Spinal cord (tissue), 10 donors: ENCODE measurements around the gene SKOR1. TPM values are rescaled to one million over a fixed set of nuclear protein-coding genes. Genes with fewer than 3 reads are reported as not detected.

ENCODE experiments used
- DNase-seq, 6 donors: peaks; one replicate each; pipeline versions ENCODE4 v3.0.0 to v3.0.0-alpha.2; 2013 to 2015; ENCODE audit warnings: low spot score in 6 of 6, low read depth in 4 of 6
- H3K27ac ChIP-seq: one replicate; pipeline ENCODE4 v1.5.1; 2013; ENCODE audit warnings: low read depth, low read length, control low read depth
- H3K27me3 ChIP-seq: one replicate; pipeline ENCODE4 v1.6.1; 2013; ENCODE audit warnings: low read length; ENCODE audit not compliant: control insufficient read depth, insufficient read depth
- H3K36me3 ChIP-seq: one replicate; pipeline ENCODE4 v1.6.1; 2013; ENCODE audit warnings: low read length; ENCODE audit not compliant: control insufficient read depth, insufficient read depth
- H3K4me1 ChIP-seq: one replicate; pipeline ENCODE4 v1.6.1; 2013; ENCODE audit warnings: low read length; ENCODE audit not compliant: control insufficient read depth, insufficient read depth
- H3K4me3 ChIP-seq: one replicate; pipeline ENCODE4 v1.5.1; 2013; ENCODE audit warnings: low read depth, low read length, control low read depth
- H3K9me3 ChIP-seq: one replicate; pipeline ENCODE4 v1.6.1; 2013; ENCODE audit warnings: low read length; ENCODE audit not compliant: control insufficient read depth, insufficient read depth
- WGBS: methylation state at CpG from one replicate; pipeline ENCODE4 v1.1.5; 2013; ENCODE audit warnings: missing lambda C conversion rate; ENCODE audit not compliant: insufficient coverage; 5-methylcytosine and 5-hydroxymethylcytosine counted together
- polyA plus RNA-seq, 2 donors: library from polyadenylated mRNA; unstranded; fragments of 120-200 nt; gene quantifications; one replicate each; pipeline ENCODE4 v1.2.1, GENCODE V29; 2013; ENCODE audit not compliant: insufficient read length in 2 of 2
- total RNA-seq, 2 donors: library from RNA; depleted of rRNA in 1 of 2; stranded (reverse); fragments of 120-200 nt in 1 of 2; fragments of >200 nt in 1 of 2; gene quantifications; one replicate each; pipeline versions ENCODE4 v1.2.3 to v1.2.4, GENCODE V29; 2013 to 2014
- donor health status: healthy.

Gene SKOR1
- total and polyA plus RNA-seq, 4 donors = 1.6 to 20.1 (median 10.0) TPM

DNA sequence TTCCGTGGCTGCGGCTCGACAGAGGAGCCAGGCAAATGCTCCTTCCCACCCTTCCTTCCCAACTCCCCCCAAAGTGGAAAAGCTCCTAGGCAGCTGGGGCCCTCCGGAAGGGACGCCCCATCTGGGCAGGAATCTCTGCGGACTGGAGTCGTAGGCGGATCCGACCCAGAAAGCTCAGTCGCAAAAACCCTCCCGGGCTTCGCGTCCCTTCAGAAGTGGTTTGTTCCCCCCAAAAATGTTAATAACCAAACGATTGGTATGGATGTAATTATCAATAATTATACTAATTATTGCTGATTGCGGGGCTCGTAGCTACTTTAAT lies 10.8 kb downstream of the SKOR1 start:
- H3K4me1 ChIP-seq = peaks cover 63% of the 10 kb centered on the region
- 6% methylated on average over 8 of the region's 16 CpGs for WGBS
- H3K36me3 ChIP-seq = peaks cover 11% of the 10 kb centered on the region
- H3K4me3 ChIP-seq = peak overlapping the region; percentile 41
- no peak for DNase-seq
- no peaks in the 10 kb centered on the region for H3K9me3 ChIP-seq
- H3K27ac ChIP-seq = no peak overlapping the region
- peaks cover 56% of the 10 kb centered on the region for H3K27me3 ChIP-seq

DNA sequence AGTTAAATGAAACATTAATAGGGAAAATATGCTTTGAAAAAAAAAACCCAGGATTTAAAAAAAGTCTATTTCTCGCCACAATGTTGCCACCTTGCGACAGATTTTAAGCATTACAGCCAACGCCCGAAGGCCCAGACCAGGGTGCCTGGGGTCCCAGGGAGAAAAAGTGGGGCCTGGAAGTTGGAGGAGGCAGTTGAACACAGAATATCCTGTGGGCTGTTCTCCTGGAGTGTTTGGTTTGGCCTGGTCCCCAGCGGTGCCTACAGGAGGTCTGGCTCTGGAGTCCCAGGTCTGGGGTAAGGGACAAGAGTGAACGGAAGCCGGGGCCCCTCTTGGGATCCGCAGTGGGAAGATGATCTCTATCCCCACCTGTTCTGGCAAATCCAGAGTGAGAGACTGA lies 11.2 kb downstream of the SKOR1 start:
- WGBS = 35% methylated on average over 8 of the region's 8 CpGs
- Histone ChIP-seq H3K9me3 (no peaks in the 10 kb centered on the region), H3K27me3 (peaks cover 52% of the 10 kb centered on the region), H3K27ac (no peak overlapping the region), H3K4me3 (peak overlapping the region; percentile 41), H3K36me3 (peaks cover 11% of the 10 kb centered on the region), H3K4me1 (peaks cover 67% of the 10 kb centered on the region)
- peak in 2 of 6 donors; percentile 78 to 89 for DNase-seq

DNA sequence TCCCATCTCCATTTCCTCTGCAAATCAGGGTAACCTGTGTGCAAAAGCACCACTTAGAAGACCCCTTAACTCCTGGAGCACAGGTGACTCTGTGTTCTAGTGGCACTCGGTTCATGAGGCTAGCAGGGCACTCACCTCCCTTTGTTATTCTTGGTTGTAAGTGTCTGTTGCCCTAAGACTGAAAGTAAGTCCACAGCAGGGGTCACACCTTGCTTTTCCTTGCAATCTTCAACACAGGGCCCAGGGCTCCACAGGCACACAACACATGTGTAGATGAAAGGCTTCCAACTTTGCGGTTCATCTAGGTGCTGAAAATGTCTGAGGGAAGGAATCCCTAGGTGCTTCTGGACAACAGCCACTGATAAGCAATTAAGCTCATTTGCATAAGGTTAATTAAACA lies 11.6 kb downstream of the SKOR1 start:
- H3K36me3 ChIP-seq = peaks cover 11% of the 10 kb centered on the region

DNA sequence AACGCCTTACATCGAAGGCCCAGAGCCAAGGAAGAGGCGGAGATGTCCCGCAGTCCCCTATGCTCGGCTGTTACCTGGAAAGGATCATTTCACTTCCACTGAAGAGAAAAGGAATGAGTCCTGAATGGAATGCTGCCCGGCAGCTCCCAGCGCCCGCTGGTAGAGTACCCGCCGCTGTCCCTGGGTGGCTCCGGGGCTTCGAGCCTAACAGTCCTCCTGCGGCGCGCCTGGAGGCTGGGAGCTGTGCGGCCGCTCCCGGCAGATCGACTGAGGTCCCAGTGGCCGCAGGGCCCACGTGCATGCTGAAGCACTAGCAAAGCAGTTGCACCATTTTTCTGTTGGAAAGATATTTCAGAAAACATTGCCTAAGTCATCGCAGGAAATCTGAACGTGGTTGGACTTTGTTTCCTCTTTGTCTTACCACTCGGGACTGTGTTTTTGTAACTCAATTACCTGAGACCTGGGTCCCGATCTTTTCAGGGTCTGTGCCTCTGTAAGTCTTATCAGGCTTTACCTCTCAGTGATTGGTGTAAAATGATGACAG lies 13.6 kb downstream of the SKOR1 start:
- peaks cover 29% of the 10 kb centered on the region for H3K27me3 ChIP-seq
- no peaks in the 10 kb centered on the region for H3K9me3 ChIP-seq
- peaks cover 7% of the 10 kb centered on the region for H3K36me3 ChIP-seq
- H3K4me1 ChIP-seq = peaks cover 53% of the 10 kb centered on the region
- peak in 2 of 6 donors; percentile 70 for DNase-seq
- peak overlapping the region; percentile 99 for H3K4me3 ChIP-seq
- WGBS = 3% methylated on average over 23 of the region's 25 CpGs
- peak overlapping the region; percentile 53 for H3K27ac ChIP-seq

More for the DNA sequence above, 11.6 kb downstream of the SKOR1 start:
- H3K27ac ChIP-seq = no peak overlapping the region
- H3K9me3 ChIP-seq = no peaks in the 10 kb centered on the region
- peaks cover 48% of the 10 kb centered on the region for H3K27me3 ChIP-seq
- WGBS = 29% methylated on average over 1 of the region's 2 CpGs
- H3K4me1 ChIP-seq = peaks cover 67% of the 10 kb centered on the region
- DNase-seq = no peak
- no peak overlapping the region for H3K4me3 ChIP-seq

DNA sequence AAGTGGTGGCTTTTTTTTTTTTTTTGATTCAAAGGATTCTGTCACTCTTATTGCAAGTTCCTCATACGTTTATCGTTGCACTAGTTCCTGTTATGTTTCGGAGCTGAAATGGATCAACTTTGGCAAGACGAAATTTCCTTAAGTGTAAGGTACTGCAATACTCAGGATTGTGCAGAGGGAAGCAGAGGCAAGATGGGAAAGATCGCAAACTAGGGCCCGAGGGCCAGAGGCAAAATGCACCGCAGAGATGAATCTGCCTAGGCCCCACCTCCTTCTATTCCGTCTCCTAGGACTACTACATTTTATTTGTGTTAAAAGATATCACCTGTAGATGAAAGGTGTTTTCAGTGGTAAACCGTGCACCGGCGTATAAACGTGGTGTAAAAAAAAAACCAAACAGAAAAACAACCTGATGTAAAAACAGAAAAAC lies 14.2 kb downstream of the SKOR1 start:
- DNase-seq = peak in 2 of 6 donors; percentile 81 to 90
- H3K27me3 ChIP-seq = peaks cover 22% of the 10 kb centered on the region
- H3K9me3 ChIP-seq = no peaks in the 10 kb centered on the region
- H3K36me3 ChIP-seq = peaks cover 6% of the 10 kb centered on the region
- 7% methylated on average over 3 of the region's 12 CpGs for WGBS
- H3K27ac ChIP-seq = peak overlapping the region; percentile 67
- H3K4me3 ChIP-seq = peak overlapping the region; percentile 99
- H3K4me1 ChIP-seq = peaks cover 50% of the 10 kb centered on the region

DNA sequence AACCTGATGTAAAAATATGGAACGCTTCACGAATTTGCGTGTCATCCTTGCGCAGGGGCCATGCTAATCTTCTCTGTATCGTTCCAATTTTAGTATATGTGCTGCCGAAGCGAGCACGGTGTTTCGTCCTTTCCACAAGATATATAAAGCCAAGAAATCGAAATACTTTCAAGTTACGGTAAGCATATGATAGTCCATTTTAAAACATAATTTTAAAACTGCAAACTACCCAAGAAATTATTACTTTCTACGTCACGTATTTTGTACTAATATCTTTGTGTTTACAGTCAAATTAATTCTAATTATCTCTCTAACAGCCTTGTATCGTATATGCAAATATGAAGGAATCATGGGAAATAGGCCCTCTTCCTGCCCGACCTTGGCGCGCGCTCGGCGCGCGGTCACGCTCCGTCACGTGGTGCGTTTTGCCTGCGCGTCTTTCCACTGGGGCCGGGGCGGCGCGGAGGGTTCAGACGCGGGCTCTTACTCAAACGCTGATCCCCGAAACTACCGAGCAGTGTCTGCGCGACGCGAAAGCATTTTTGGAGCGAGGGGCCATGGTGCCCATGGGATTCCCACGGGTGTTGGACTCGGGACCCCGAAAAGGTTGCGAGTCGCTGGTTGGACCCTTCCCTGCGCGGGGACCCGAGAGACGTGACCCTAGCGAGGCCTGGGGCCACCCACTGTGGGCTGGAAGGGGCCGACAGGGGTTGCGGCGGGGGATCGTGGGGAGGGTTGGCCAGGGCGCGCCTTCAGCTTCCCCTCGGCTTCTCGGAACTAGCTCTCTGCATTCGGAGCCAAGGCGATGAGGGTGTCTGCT lies 14.8 kb downstream of the SKOR1 start, which contains the start of gene RNU6-1:
RNU6-1 (minus strand) TSS at position 117 of the 820 bp plus-strand sequence.
- DNase-seq = peak; percentile 84 to 98 (median 94)
- 0% methylated on average over 53 of the region's 62 CpGs for WGBS
- Histone ChIP-seq H3K9me3 (no peaks in the 10 kb centered on the region), H3K27ac (peak within 1 kb of the TSS; percentile 100), H3K4me3 (peak within 1 kb of the TSS; percentile 99), H3K27me3 (peaks cover 16% of the 10 kb centered on the region), H3K36me3 (no peaks in the 10 kb centered on the region), H3K4me1 (peaks cover 44% of the 10 kb centered on the region)

DNA sequence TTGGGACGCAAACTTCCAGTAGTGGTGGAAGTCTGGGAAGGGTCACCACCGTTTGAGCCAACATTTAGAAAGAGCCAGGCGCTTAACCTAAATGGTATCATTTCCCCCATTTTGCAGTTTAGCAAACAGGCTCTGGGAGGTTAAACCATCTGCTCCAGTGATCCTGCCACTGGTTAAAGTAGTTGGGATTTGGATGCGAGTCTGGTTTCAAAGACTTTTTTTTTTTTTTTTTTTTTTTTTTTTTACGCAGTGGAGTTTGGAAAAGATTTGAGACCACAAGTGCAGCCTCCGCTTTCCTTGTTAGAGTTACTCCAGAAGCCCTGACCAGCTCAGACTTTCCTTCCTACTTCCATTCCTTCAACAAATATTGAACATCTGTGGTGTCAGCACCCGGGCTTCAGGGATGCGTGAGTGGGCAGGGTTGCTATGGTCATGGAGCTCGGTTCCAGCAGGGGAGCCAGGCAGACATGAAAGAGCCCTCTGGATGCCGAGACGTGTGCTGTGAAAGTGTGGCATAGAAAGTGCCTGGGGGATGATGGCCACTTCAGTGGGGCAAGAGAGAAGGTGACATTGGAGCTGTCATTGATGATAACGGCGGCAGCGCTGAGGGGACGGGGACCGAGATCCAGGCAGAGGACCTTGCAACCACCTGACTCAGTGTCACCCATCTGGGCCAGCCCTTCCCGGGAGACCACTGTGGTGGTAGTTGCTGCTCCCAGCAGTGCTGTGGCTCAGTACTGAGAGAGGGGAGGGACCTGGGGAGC lies 15.6 kb downstream of the SKOR1 start:
- WGBS = 3% methylated on average over 11 of the region's 17 CpGs
- H3K9me3 ChIP-seq = no peaks in the 10 kb centered on the region
- peaks cover 36% of the 10 kb centered on the region for H3K4me1 ChIP-seq
- peak overlapping the region; percentile 99 for H3K4me3 ChIP-seq
- H3K36me3 ChIP-seq = no peaks in the 10 kb centered on the region
- peak in 2 of 6 donors; percentile 54 to 64 for DNase-seq
- peak overlapping the region; percentile 100 for H3K27ac ChIP-seq
- H3K27me3 ChIP-seq = peaks cover 8% of the 10 kb centered on the region

DNA sequence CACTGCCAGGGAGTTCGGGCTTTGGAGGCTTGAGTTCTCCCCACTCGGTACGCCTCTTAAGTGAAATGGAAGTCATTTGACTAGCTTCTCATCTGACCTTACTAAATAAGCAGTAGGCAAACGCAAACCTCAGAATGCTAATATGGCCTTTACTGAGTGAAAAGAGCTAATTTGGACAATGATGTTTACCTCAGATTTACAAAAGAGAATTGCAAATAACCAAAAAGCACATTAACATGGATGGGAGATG lies 16.1 kb downstream of the SKOR1 start:
- Histone ChIP-seq H3K27ac (peak overlapping the region; percentile 100), H3K9me3 (no peaks in the 10 kb centered on the region), H3K36me3 (no peaks in the 10 kb centered on the region), H3K27me3 (peaks cover 4% of the 10 kb centered on the region), H3K4me3 (peak overlapping the region; percentile 99), H3K4me1 (peaks cover 31% of the 10 kb centered on the region)
- WGBS = no CpG with 5 or more reads among the region's 4 CpGs
- DNase-seq = no peak

DNA sequence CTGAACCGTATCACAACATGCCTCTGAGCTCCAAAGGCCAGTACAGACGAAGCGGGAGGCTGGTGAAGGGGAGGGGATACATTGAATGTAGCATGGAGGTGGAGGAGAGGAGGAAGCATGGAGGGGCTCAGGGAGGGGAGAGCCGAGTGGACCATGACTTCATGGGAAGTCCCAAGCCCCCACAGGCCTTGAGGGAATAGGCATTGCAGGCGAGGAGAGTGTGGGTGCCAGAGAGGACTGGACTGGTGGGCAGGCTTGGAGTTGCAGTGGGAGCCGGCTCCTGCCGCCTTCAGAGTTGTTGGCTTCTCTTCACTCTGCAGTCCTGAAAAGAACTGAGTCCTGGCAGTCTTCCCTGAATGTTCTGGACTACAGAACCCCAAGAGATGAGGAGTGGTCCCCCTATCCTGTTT lies 17.8 kb downstream of the SKOR1 start:
- peak overlapping the region; percentile 66 for H3K27ac ChIP-seq
- no peaks in the 10 kb centered on the region for H3K27me3 ChIP-seq
- no peaks in the 10 kb centered on the region for H3K36me3 ChIP-seq
- no peak for DNase-seq
- no peaks in the 10 kb centered on the region for H3K9me3 ChIP-seq
- WGBS = 71% methylated on average over 7 of the region's 7 CpGs
- no peak overlapping the region for H3K4me3 ChIP-seq
- H3K4me1 ChIP-seq = peaks cover 26% of the 10 kb centered on the region
